Epidermal melanocyte (primary cell): Measurements from ENCODE around the gene LRRC15.

Experiments used
- DNase-seq: peaks from one replicate; pipeline ENCODE4 v3.0.0; 2011; ENCODE audit warnings: low spot score; ENCODE audit not compliant: insufficient read length

LRRC15 gene

GRCh38 chr3:194320744-194321243 lies 48.7 kb downstream of the LRRC15 start:
- DNase-seq: no peak

- DNase-seq: no peak
Observed at GRCh38 chr3:194320100-194320499, 49.4 kb downstream of the LRRC15 start.

- DNase-seq: no peak
Observed at GRCh38 chr3:194318511-194319161, 50.9 kb downstream of the LRRC15 start.

GRCh38 chr3:194316918-194317317 lies 52.6 kb downstream of the LRRC15 start:
- no peak for DNase-seq

GRCh38 chr3:194315965-194316361 lies 53.6 kb downstream of the LRRC15 start:
- DNase-seq: no peak

- peak; percentile 83 for DNase-seq
Observed at GRCh38 chr3:194315088-194315964, 54.2 kb downstream of the LRRC15 start.

GRCh38 chr3:194314388-194315068 lies 55.0 kb downstream of the LRRC15 start:
- DNase-seq: no peak

GRCh38 chr3:194313560-194314387 lies 55.8 kb downstream of the LRRC15 start:
- no peak for DNase-seq

GRCh38 chr3:194312743-194313281 lies 56.7 kb downstream of the LRRC15 start:
- no peak for DNase-seq

- DNase-seq: no peak
Observed at GRCh38 chr3:194312186-194312742, 57.3 kb downstream of the LRRC15 start.

GRCh38 chr3:194311000-194311399 lies 58.5 kb downstream of the LRRC15 start:
- DNase-seq: no peak

GRCh38 chr3:194310060-194310835 lies 59.3 kb downstream of the LRRC15 start:
- no peak for DNase-seq

GRCh38 chr3:194308601-194309449 lies 60.7 kb downstream of the LRRC15 start:
- no peak for DNase-seq

- DNase-seq: no peak
Observed at GRCh38 chr3:194307849-194308248, 61.7 kb downstream of the LRRC15 start.

GRCh38 chr3:194306771-194307640 lies 62.5 kb downstream of the LRRC15 start:
- no peak for DNase-seq

GRCh38 chr3:194306109-194306686 lies 63.3 kb downstream of the LRRC15 start:
- DNase-seq: no peak

- no peak for DNase-seq
Observed at GRCh38 chr3:194305356-194306108, 64.0 kb downstream of the LRRC15 start.
